M059J (cell line): Measurements from ENCODE around the gene MVD. TPM values are rescaled to one million over a fixed set of nuclear protein-coding genes. Genes with fewer than 3 reads are reported as not detected.

Experiments
- DNase-seq: peaks from one replicate; pipeline ENCODE4 v3.0.0-alpha.2; 2012; ENCODE audit warnings: low read depth
- total RNA-seq: library from RNA; depleted of rRNA; stranded (reverse); fragments of >200 nt; shearing (Covaris generic); gene quantifications from 2 replicates; pipeline ENCODE4 v1.2.3, GENCODE V29; 2014

Gene MVD
- total RNA-seq, 1 experiment from 2014 or later: 42.4 TPM

DNA sequence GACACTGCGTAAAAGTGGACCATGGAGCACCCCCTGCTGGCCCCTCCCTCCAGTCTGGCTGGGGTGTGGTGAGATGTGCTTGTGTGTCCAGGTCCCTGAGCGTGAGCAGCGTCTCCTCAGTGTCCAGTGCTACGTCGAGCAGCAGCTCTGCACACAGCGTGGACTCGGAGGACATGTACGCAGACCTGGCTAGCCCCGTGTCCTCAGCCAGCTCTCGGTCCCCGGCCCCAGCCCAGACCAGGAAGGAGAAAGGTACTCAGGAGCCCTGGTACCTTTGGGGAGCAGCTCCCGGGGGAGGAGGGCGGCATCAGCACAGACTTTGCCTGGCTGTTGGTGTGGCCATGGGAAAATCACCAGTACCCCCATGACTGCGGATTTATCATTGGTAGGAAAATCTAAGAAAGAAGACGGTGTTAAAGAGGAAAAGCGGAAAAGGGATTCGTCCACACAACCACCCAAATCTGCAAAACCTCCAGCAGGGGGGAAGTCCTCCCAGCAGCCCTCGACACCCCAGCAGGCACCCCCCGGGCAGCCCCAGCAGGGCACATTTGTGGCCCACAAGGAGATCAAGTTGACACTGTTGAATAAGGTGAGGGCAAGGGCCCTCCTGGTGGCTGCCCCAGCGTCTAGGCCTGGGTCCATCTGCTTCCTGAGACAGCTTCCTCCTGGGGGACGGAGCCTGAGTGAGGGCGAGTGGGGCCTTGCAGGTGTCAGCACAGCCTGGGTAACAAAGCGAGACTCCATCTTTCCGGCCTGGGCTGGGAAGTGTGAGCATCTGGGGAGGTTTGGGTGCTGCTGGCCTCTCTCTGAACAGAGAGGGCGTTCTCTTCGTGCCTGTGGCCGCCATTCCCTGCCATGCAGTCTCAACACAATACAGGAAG lies 35.1 kb downstream of the MVD start:
- no peak for DNase-seq

DNA sequence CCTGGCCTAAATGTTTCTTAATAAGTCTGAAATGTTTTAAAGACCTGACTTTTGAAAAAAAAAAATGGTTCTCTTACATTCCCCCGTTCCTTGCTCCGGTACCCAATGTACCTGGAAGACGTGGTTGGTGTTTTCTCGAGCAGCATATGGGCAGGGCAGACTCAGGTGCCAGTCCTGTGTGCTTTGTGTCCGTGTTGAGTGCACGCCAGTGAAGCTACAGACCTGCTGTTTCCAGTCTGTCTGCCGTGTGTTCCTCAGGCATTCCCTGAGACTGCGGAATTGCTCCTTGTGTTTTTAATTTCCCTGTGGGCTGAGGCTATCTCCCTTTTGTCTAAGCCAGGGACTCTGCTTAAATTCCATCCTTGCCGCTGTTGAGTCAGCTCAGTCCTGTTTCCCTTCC lies 36.2 kb downstream of the MVD start:
- no peak for DNase-seq

DNA sequence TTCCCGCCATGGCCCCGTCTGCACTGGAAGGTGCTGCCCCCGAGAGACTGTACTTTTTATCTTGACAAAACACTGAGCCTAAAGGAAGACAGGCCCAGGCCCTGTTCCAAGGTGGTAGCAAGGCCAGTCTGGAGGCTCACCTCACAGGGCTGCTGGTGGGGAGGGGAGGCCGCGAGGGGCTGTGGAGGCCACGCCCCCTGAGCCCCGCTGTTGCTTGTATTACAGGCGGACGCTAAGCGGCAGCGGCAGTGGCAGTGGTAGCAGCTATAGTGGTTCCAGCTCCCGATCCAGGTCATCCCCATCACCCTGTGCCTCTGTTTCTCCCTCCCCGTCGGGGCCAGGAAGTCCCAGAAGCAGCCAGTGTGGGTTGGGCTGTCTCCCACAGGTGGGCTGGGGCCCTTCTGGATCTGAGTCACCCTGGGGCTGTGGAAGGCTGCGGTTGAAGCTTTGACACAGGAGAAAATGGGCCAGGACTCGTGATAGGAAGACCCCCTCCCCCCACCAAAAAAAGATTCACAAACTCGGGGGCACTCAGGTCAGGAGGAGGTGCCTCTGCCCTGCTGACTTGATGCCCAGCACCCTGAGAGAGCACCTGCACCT lies 37.8 kb downstream of the MVD start:
- no peak for DNase-seq

DNA sequence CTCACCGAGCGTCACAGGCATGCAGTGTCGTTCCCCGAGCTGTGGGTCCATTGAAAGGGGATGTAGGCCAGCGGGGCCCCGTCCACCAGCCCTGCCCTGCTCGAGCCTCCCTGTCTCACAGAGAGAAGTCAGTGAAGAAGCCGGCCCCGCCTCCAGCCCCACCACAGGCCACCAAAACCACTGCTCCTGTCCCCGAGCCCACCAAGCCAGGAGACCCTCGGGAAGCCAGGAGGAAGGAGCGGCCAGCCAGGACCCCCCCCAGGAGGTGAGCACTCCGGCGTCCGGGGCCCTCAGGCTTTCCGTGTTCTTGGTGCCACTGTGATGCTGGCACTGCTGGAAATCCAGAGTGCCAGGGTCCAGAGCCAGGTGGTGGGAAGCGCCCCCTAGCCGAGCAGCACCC lies 38.4 kb downstream of the MVD start:
- DNase-seq: no peak

DNA sequence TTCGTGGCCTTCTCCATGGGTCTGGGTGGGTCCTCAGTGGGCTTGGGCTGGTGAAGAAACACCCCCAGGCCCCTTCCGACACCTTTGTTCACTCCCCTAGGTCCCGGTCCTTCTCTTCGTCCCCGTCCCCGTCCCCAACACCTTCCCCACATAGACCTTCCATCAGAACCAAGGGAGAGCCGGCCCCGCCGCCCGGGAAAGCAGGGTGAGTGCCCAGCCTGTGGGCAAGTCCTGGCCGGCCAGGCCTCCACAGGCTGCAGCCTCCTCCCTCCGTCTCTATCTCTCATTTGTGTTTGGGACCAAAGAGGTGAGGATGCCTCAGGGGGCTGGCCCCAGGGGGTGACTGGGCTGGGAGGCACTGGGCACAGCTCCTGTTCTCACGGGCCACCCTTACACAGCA lies 39.0 kb downstream of the MVD start:
- no peak for DNase-seq

DNA sequence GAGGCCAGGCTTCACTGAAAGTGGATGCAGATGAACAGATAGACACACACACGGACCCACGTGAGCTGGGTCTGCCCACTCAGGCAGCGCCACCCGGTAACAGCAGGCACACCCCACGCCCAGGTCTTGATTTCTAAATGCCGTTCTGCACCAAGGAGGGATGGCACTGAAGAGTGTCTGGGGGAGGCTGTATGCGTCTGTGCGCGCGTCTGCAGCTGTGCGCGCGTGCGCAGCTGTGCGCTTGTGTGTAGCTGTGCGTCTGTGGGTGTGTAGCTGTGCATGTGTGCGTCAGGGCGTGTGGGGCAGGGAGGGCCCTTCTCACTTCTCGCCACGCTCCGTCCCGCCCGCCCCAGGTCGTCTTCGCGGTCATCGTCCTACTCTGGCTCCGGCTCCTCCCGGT lies 40.0 kb downstream of the MVD start:
- no peak for DNase-seq

DNA sequence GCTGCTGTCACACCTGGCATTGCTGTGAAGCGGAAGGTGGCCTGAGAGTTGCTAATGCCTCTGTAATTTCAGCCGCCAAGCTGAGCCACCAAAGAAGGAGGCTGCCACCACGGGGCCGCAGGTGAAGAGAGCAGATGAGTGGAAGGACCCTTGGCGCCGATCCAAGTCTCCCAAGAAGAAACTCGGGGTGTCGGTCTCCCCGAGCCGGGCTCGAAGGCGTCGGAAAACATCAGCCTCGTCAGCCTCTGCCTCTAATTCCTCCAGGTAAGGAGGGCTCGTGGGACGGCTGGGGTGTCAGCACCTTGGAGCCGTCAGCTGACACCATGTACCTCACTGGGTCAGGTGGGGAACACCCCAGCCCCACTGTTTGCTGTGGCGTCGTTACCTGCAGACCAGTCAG lies 40.8 kb downstream of the MVD start:
- DNase-seq: no peak

DNA sequence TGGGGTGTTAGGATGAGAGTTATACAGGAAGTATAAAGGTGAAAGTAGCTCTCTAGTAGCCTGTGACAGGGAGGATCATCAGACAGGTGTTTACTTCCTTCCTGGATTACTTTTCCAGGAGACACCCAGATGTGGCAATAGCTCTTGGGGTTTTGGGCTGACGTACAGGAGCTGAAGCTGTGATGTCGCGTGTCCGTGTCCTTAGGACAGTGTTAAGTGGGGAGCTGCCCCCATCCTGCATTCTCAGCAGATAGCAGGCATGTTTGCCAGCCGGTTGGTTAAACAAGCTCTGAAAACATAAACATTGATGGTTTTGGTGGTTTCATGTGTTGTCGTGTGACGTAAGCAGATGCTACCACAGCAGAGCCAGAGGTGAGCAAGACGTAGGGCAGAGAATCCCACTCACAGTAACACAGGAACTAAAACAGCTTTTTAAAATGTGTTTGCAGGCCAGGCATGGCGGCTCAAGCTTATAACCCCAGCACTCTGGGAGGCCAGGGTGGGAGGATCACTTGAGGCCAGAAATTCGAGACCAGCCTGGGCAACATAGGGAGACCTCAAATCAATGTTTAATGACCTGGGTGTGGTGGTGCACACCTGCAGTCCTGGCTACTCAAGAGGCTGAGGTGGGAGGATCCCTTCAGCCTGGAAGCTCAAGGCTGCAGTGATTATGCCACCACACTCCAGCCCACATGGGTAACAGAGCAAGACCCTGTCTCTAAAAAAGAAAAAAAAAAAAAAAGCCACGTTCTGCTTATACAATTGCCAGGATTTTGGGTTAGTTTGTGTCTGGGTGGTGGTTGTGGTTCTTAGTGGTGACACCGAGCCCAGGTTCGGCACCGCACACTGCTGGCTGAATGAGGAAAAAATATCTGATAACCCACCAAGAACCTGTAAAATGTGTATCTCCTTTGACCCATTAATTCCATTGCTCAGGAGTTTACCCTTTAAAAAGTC lies 42.8 kb downstream of the MVD start:
- DNase-seq: peak; percentile 74

DNA sequence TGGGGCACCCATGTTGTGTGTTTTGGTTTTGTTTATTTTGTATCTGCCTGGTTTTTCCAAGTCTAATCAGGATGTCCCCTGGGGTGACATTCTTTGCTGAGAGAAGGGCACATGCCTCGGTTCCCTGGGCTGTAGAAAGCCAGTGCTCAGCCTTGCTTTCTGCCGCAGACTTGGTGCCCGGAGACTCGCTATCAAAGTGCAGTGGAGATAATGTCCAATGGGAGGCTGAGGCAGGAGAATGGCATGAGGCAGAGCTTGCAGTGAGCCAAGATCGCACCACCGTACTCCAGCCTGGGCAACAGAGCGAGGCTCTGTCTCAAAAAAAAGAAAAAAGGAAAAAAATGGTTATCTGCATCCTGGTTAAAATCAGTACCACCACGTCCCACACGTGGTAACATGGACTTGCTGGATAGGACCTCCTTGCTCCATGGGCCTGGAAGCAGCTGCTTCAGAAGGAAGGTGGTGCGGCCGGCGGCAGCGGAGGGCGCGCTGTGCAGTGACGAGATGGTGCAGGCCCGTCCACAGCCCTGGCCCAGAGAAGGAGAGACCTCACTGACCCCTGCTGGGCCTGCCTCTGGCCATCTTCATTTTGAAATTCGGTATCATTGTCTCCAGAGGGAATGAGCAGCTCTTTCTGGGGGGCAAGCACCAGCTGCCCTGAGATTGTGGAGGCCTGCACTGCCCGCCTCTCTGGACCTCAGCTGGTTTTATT lies 43.8 kb downstream of the MVD start:
- no peak for DNase-seq

DNA sequence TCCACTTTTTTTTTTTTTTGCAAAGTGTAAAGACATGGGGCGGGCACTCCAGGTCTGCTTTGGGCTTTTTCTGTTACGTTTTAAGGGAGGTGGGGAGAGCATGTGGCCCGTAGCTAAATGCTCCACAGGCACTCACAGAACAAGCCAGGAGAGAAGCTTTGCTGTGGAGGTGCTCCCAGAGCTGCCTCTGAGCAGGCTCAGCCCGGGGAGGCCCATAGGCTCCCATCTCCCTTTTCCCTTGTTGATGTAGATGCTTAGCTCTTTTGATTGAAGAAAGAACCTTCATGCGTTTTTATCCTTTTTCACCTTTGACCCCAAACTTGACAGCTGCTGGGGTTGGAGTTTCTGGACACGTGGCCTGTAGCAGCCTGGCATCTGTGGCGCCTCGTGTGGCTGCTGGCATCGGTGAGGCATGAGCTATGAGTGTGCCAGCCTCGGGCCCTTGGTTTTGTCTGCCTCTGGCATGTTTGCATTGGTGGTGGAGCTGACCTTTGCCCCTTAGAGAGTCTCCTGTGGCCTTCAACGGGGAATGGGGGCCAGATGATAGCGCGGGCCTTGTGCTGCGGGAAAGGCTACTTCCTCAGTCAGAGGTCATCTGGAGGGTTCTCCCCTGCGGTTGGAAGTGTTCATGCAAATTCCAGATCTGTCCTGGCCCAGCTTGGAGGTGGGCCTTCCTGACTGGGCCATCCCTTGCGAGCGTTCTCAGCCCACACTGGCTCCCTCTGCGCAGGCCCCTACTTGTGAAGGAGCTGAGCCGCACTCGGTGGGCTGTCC lies 44.5 kb downstream of the MVD start:
- peak; percentile 23 for DNase-seq

DNA sequence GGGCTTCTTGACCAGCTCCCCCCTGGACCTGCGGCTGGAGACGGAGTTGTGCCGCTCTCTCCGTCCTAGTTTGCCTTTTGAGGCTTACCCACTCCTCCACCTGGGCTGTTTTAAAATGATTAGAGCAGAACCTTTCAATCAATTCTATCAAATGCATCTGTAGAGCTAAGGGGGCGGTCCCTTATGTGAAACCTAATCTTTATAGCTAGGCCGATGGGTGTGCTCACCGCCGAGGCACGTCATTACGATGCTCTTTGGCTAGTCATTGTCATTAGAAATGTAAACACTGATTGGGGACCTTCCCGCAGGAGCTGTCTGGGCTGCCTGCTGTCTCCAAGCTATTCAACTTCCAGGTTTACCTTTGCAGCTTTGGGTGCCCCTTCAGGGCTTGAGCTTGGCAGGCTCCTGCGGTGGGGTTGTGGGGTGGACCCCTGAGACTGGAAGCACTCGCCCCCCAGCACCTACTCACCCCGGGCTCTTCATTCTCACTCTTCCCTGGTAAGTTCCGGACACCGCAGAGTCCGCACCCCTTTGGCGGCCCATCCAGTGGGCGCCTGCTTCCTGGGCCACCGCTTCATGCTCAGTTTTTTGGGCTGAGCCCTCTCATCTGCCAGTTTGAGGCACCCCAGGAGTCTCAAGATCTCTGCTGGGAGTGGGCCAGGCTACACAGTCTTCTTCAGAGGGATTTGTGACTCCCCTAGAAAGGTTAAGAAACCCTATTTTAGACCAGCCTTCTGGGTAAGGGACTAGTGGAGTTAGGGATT lies 45.4 kb downstream of the MVD start:
- DNase-seq: no peak

DNA sequence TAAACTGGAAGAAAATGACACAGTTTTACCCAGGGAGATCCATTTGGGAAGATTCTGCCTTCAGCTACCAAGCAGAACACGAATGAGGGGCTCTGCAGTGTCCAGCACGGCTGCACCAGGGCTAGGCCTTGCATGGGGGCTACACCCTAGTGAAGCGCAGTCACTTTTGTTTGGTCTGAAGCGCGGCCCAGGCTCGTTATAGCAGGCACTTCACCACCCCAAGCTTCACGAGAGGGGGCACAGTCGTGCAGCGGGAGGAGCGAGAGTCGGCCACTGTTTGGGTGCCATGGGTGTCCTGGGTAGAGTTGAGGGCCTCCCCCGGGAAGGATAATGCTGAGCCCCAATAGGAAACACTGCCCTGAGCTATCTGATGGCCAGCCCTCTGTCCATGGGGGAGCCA lies 46.2 kb downstream of the MVD start:
- DNase-seq: no peak

DNA sequence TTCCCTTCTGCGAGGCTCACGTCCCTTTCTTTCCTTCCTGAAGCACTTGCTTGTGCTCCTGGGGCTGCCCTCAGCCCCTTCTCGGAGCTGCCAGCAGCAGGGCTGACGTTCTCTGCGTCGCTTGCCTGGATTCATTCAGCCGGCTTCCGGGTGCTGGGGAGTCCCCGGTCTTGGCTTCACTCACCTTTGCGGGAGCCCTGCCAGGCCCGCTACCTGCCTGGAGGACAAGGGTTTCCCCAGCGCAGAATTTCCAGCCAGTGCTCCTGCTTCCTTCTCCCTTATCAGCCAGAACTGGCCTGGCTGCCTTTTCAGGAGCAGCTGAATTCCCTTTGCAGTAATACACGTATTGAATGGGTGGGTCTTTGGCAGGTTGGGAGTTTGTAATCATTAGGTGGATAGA lies 46.6 kb downstream of the MVD start:
- DNase-seq: no peak

DNA sequence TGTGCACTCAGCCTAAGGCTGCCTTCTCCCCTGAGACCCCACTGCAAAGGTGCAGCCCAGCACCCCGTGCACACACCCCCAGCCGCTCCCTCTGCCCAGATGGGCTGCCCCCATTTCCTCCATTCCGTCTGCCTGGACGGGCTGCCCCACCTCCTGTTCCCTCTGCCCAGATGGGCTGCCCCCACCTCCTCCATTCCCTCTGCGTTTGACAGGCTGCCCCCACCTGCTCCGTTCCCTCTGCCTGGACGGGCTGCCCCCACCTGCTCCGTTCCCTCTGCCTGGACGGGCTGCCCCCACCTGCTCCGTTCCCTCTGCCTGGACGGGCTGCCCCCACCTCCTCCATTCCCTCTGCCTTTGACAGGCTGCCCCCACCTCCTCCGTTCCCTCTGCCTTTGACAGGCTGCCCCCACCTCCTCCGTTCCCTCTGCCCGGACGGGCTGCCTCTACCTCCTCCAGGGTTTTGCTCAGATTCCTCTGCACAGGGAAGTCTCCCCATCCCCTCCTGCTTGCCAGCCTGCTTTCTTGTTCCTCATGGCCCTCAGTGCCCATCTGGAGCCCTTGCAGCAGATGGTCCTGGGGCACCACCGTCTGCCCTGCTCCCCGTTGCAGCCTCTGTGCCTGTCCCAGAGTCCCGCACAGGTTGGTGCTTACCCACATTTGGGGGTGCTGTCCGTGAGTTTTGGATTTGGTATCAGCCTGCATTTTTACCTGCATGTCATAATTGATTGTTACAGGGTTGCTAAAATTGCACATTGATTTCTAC lies 47.9 kb downstream of the MVD start:
- no peak for DNase-seq

DNA sequence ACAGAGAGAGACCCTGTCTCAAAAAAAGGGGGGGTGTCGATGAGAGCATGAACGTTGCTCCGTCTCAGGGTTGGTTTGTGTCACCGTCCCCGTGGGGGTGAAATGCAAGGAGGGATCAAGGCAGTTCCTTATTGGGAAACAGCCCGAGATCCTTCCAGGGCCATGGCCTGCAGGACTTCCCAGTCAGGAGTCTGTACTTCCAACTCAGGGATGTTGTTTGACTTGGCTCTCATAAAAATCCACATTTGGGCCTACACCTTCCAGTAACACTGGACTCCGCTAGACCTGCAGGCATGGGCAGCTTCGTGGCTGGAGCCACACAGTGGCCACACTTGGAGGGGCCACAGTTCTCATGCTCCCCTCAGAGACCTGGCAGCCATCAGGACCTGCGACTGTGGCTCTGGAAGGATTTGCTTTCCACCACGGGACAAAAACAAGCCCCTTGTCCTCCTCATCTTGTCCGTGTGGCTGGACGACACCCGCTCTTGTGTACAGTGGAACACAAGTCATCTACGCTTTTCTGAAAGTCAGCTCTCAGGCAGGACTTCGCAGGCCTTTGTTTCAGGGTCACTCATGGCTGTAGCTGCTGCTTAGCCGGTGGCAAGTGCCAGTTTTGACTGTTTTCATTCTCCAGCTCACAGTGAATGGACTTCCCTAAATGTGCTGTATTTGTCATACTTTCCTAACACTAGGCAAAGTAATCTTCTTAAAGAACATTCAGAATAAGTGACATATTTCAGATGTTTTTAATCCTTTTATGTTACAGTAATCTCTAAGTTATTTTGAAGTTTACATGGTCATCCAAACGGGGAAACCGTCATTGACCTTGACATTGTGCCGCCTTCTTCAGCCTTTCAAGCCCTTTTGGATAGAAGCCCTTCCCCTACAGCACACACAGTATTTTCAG lies 48.7 kb downstream of the MVD start:
- no peak for DNase-seq

DNA sequence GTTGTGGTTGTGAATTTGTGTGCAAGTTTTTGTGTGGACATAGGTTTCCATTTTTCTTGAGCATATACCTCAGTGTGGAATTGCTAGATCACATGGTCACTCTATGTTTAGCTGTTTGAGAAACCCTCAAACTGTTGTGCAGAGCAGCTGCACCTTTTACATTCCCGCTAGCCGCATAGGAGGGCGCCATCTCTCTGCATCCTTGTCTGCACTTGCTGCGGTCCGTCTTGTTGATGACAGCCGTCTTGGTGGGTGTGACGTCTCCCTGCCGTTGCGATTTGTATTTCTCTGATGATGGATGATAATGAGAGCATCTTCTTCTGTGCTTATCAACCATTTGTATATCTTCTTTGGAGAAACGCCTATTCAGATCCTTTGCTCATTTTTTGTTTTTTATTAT lies 49.6 kb downstream of the MVD start:
- no peak for DNase-seq

DNA sequence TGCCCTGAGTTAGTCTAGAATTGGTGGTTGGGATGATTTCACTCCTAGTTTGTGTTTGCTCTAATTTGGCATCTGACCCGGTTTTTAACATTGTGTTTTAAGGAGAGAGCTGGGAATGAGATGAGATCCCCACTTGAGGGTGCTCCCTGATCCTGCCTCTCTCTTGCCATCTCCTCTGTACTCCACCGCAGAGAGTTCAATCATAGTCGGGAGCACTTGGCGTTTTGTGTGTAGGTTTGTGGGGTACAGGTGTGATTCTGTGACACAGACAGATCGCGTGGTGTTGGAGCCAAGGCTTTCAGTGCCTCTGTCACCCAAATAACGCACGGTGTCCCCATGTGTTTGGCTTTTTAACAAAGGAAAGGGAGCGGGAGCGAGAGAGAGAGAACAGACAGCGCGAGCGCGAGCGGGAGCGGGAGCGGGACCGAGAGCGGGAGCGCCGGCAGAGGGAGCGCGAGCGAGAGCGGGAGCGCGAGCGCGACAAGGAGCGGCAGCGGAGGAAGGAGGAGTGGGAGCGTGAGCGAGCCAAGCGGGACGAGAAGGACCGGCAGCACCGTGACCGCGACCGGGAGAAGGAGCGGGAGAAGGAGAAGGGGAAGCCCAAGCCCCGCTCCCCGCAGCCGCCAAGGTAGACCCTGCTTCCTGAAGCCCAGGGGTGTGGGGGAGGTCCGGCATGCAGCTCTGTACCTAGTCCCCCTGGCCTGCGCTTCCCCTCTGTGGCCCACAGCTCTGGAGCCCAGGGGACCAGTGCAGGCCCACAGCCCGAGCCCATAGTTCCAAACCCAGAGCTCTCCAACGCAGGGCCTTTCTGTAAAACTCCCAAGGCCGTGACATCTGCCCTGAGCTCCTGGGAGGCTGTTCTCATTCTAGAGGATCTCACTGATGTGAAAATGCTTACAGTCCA lies 51.7 kb downstream of the MVD start:
- no peak for DNase-seq
